Measurements from ENCODE around the gene C19orf47. TPM values are rescaled to one million over a fixed set of nuclear protein-coding genes. Genes with fewer than 3 reads are reported as not detected.

C19orf47 gene
- total RNA-seq, 1 experiment from 2014 or later: 18.0 TPM

GRCh38 chr19:40387155-40387554 is 39.0 kb upstream of the C19orf47 start:
- Histone ChIP-seq H3K79me2 (ENCODE audit: insufficient read depth, low read length) (no peaks in the 10 kb centered on the region), H3K4me2 (ENCODE audit: low read length) (no peak overlapping the region), H3K36me3 (ENCODE audit: control insufficient read depth in 1 of 2, insufficient read depth in 2 of 2, low read length in 2 of 2) (no peaks in the 10 kb centered on the region), H3K9me2 (ENCODE audit: insufficient read depth) (no peaks in the 10 kb centered on the region), H3K4me1 (ENCODE audit: control insufficient read depth in 1 of 2, insufficient read depth in 2 of 2, low read length in 2 of 2) (peaks cover 2% of the 10 kb centered on the region in 2 experiments), H4K20me1 (ENCODE audit: insufficient read depth) (no peaks in the 10 kb centered on the region), H3K9me3 (ENCODE audit: control insufficient read depth in 1 of 2, insufficient read depth in 1 of 2, low read depth in 1 of 2, low read length in 2 of 2) (no peaks in the 10 kb centered on the region), H3K9ac (ENCODE audit: low read length) (no peak overlapping the region), H3K27me3 (ENCODE audit: insufficient read depth, low read length) (no peaks in the 10 kb centered on the region), H2AFZ (ENCODE audit: low read depth, low read length, poor library complexity, severe bottlenecking) (no peak overlapping the region), H3K4me3 (replicated peaks in 1 of 2; ENCODE audit: low read depth in 1 of 2, low read length in 2 of 2) (no peak overlapping the region), H3K27ac (ENCODE audit: low read depth, low read length) (no peak overlapping the region)
- CTCF ChIA-PET: no interaction called here
- no peak for TF ChIP-seq ZBTB33 (IDR thresholded peaks at IDR 0.05; ENCODE audit: extremely low read depth, insufficient replicate concordance, low read length)
- TF ChIP-seq FOSL1 (IDR thresholded peaks at IDR 0.05; ENCODE audit: low read depth): no peak
- TF ChIP-seq REST (IDR thresholded peaks at IDR 0.05; ENCODE audit: low read depth): no peak
- no peak for TF ChIP-seq JUND (IDR thresholded peaks at IDR 0.05)
- TF ChIP-seq MAX (IDR thresholded peaks at IDR 0.05): no peak
- no peak for TF ChIP-seq EZH2 (IDR thresholded peaks at IDR 0.05)
- TF ChIP-seq SP1 (IDR thresholded peaks at IDR 0.05; ENCODE audit: low read depth): no peak
- no peak for TF ChIP-seq YY1 (IDR thresholded peaks at IDR 0.05; ENCODE audit: extremely low read depth, insufficient replicate concordance, low read depth, low read length)
- TF ChIP-seq SIN3A (IDR thresholded peaks at IDR 0.05; ENCODE audit: low read depth): no peak
- no peak for TF ChIP-seq CEBPB (IDR thresholded peaks at IDR 0.05; ENCODE audit: low read depth)
- RAD21 ChIA-PET (ENCODE audit: low non-redundant PET in 1 of 2, low total read pairs in 2 of 2, uncharacterized antibody in 2 of 2, unreplicated experiment in 2 of 2): no interaction called here
- intact Hi-C loops (cut with micrococcal nuclease): no loop called here
- POLR2A ChIA-PET: no interaction called here
- no peak for ATAC-seq
- no peak for DNase-seq (ENCODE audit: low read depth, low spot score)
- BruUV-seq (replicated peaks): no TSS peak
